Neutrophil (primary cell): ENCODE measurements around the gene EFS.

ENCODE experiments used
- H3K27ac ChIP-seq: fragments of 200-600 bp; sonication (generic); 2 replicates; pipeline ENCODE4 v1.5.1; 2016; ENCODE audit warnings: mild to moderate bottlenecking, moderate library complexity
- H3K27me3 ChIP-seq: fragments of 200-600 bp; sonication (generic); 2 replicates; pipeline ENCODE4 v1.6.0; 2016; ENCODE audit warnings: mild to moderate bottlenecking
- H3K36me3 ChIP-seq: fragments of 200-600 bp; sonication (generic); 2 replicates; pipeline ENCODE4 v1.5.1; 2017
- H3K4me1 ChIP-seq, 2 experiments: fragments of 200-600 bp in 1 of 2; sonication (generic) in 1 of 2; 1 replicate in 1 of 2; 2 replicates in 1 of 2; pipeline versions ENCODE4 v1.5.1 to v1.6.1; 2013 to 2016; ENCODE audit warnings: low read depth in 1 of 2, low read length in 1 of 2, mild to moderate bottlenecking in 1 of 2, moderate library complexity in 1 of 2; ENCODE audit not compliant: control insufficient read depth in 1 of 2, insufficient read depth in 1 of 2
- H3K4me3 ChIP-seq, 2 experiments: fragments of 200-600 bp in 1 of 2; sonication (generic) in 1 of 2; 1 replicate in 1 of 2; 2 replicates in 1 of 2; pipeline ENCODE4 v1.5.1; 2013 to 2016; ENCODE audit warnings: low read depth in 1 of 2, low read length in 1 of 2, mild to moderate bottlenecking in 1 of 2, moderate library complexity in 1 of 2
- H3K9me3 ChIP-seq: fragments of 200-600 bp; sonication (generic); 2 replicates; pipeline ENCODE4 v1.5.1; 2016
- CTCF ChIP-seq: fragments of 200-600 bp; sonication (generic); IDR thresholded peaks from 2 replicates; pipeline ENCODE4 v1.5.1; 2016; ENCODE audit warnings: antibody characterized with exemption

Gene EFS

GRCh38 chr14:23358553-23359166 lies 6.3 kb downstream of the EFS start:
- H3K27ac ChIP-seq, result no peak overlapping the region
- H3K4me1 ChIP-seq, result no peaks in the 10 kb centered on the region
- no peaks in the 10 kb centered on the region for H3K36me3 ChIP-seq
- no peak for TF ChIP-seq CTCF
- no peak overlapping the region for H3K4me3 ChIP-seq
- H3K27me3 ChIP-seq, result peaks cover 70% of the 10 kb centered on the region
- no peaks in the 10 kb centered on the region for H3K9me3 ChIP-seq

- Histone ChIP-seq H3K27me3 (peaks cover 70% of the 10 kb centered on the region), H3K27ac (no peak overlapping the region), H3K4me1 (no peaks in the 10 kb centered on the region), H3K9me3 (no peaks in the 10 kb centered on the region), H3K4me3 (no peak overlapping the region), H3K36me3 (no peaks in the 10 kb centered on the region)
- no peak for TF ChIP-seq CTCF
These were observed 6.9 kb downstream of the EFS start for GRCh38 chr14:23358042-23358441.

- peaks cover 0 to 8% of the 10 kb centered on the region in 2 experiments for H3K4me1 ChIP-seq
- H3K27ac ChIP-seq, result no peak overlapping the region
- H3K9me3 ChIP-seq, result no peaks in the 10 kb centered on the region
- no peak for TF ChIP-seq CTCF
- peaks cover 71% of the 10 kb centered on the region for H3K27me3 ChIP-seq
- no peaks in the 10 kb centered on the region for H3K36me3 ChIP-seq
- no peak overlapping the region for H3K4me3 ChIP-seq
These were observed 7.7 kb downstream of the EFS start for GRCh38 chr14:23357261-23357660.

- Histone ChIP-seq H3K27me3 (peaks cover 71% of the 10 kb centered on the region), H3K36me3 (no peaks in the 10 kb centered on the region), H3K4me1 (peaks cover 0 to 14% of the 10 kb centered on the region in 2 experiments), H3K27ac (no peak overlapping the region), H3K4me3 (no peak overlapping the region), H3K9me3 (no peaks in the 10 kb centered on the region)
- no peak for TF ChIP-seq CTCF
These were observed 8.3 kb downstream of the EFS start for GRCh38 chr14:23356662-23357061.

GRCh38 chr14:23355871-23356435 lies 9.0 kb downstream of the EFS start:
- no peaks in the 10 kb centered on the region for H3K36me3 ChIP-seq
- peaks cover 0 to 14% of the 10 kb centered on the region in 2 experiments for H3K4me1 ChIP-seq
- TF ChIP-seq CTCF, result no peak
- H3K27me3 ChIP-seq, result peaks cover 71% of the 10 kb centered on the region
- H3K9me3 ChIP-seq, result no peaks in the 10 kb centered on the region
- no peak overlapping the region for H3K27ac ChIP-seq
- no peak overlapping the region for H3K4me3 ChIP-seq
